Activated naive CD8-positive, alpha-beta T cell (primary cell): Measurements from ENCODE around the gene GMEB2.
"Not testable (repeated sequence)": the region's sequence is repeated elsewhere in the genome, so short reads cannot be mapped to it uniquely, and the experiment has no call there.

Source experiments
- H3K27ac Mint-ChIP-seq: one replicate; pipeline ENCODE4 v1.8.0; 2021; ENCODE audit warnings: mixed read lengths
- H3K27me3 Mint-ChIP-seq: one replicate; pipeline ENCODE4 v1.8.0; 2021; ENCODE audit warnings: mixed read lengths
- H3K36me3 Mint-ChIP-seq: one replicate; pipeline ENCODE4 v1.8.0; 2021; ENCODE audit warnings: mixed read lengths
- H3K4me1 Mint-ChIP-seq: one replicate; pipeline ENCODE4 v1.8.0; 2021; ENCODE audit warnings: low read depth, mixed read lengths
- H3K4me3 Mint-ChIP-seq: one replicate; pipeline ENCODE4 v1.8.0; 2021; ENCODE audit warnings: mild to moderate bottlenecking, mixed read lengths
- H3K9me3 Mint-ChIP-seq: one replicate; pipeline ENCODE4 v1.8.0; 2021; ENCODE audit warnings: low read depth, mixed read lengths

The GMEB2 gene, protein sequence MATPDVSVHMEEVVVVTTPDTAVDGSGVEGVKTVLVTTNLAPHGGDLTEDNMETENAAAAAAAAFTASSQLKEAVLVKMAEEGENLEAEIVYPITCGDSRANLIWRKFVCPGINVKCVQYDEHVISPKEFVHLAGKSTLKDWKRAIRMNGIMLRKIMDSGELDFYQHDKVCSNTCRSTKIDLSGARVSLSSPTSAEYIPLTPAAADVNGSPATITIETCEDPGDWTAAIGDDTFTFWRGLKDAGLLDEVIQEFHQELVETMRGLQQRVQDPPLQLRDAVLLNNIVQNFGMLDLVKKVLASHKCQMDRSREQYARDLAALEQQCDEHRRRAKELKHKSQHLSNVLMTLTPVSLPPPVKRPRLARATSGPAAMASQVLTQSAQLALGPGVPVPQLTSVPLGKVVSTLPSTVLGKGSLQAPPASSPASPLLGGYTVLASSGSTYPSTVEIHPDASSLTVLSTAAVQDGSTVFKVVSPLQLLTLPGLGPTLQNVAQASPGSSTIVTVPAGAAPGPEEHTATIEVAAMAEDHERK

DNA sequence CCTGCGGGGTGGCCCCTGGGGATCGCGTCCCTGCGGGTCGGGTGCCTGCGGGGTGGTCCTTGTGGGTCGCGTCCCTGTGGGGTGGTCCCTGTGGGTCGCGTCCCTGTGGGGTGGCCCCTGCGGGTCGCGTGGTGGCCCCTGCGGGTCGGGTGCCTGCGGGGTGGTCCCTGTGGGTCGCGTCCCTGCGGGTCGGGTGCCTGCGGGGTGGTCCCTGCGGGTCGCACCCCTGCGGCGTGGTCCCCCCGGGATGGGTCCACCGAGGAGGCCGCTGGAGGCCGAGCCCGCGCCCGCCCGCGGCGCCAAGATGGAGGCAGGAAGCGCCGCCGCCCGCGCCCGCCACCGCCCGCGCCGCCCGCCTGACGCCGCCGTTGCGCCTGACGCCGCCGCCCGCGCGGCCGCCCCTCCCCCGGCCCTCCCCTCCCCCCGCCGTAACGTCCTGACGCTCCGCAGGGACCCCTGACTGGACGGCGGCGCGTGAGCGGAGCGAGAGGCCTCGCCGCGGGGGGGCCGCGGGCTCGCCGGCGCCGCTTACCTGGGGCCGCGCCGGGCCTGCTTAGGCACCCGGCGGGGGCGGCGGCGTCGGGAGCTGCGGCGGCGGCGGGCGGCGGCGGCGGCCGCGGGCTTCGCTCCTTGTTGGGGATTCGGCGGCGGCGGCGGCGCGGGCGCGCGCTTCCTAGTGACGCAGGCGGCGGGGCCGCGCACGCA lies at the start of gene GMEB2:
Gene GMEB2 (minus strand): TSS at position 678 of the 705 bp plus-strand sequence. CDS start 7,704 bp downstream, outside the sequence.
- H3K27ac Mint-ChIP-seq, result peak within 1 kb of the TSS; percentile 99
- no peaks in the 10 kb centered on the region for H3K27me3 Mint-ChIP-seq
- H3K9me3 Mint-ChIP-seq, result no peaks in the 10 kb centered on the region
- peaks cover 41% of the 10 kb centered on the region for H3K4me1 Mint-ChIP-seq
- peak within 1 kb of the TSS; percentile 94 for H3K4me3 Mint-ChIP-seq
- peaks cover 7% of the 10 kb centered on the region for H3K36me3 Mint-ChIP-seq

DNA sequence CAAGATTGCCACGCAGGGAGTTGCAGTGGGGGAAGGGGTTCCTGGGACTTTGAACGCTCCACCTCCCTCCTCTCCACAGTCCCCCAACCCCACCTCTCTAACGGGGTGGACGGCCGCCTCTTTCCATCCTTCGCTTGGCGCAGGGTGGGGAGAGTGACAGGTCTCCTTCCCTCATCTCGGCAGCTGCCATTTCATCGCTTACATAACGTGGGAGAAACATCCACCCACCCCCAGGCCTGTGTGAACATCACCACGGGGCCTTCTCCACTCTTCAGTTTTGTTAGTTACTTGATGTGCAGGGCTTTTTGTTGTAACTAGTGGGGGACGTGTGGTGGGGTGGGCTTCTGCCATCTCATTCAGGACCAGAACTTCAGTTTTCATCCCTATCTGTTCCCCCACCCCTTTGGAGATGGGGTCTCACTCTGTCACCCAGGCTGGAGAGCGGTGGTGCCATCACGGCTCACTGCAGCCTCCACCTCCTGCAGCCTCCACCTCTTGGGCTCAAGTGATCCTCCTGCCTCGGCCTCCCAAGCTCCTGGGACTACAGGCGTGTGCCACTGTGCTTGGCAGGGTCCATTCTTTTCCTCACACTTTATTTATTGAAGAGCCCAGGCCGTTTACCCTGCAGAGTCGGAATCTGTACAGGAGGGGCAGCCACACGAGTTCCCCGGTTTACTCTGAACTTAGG lies 48.9 kb upstream of the GMEB2 start:
- H3K9me3 Mint-ChIP-seq, result no peaks in the 10 kb centered on the region

DNA sequence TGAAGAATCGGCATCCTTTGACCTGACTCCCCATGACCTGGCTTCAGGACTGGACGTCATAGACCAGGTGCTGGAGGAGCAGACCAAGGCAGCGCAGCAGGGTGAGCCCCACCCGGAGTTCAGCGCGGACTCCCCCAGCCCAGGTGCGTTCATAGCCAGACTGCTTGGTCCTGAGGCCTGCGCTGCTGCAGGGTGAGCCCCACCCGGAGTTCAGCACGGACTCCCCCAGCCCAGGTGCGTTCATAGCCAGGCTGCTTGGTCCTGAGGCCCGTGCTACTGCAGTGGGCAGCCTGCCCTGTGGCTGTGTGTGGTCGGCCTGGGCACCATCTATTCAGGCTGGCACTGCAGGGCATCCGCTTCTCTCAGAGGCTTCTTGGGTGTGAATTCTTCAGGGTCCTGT lies 47.0 kb upstream of the GMEB2 start:
- Mint-ChIP-seq H3K4me1 (no peaks in the 10 kb centered on the region), H3K4me3 (no peak overlapping the region), H3K27me3 (no peaks in the 10 kb centered on the region), H3K27ac (no peak overlapping the region), H3K9me3 (no peaks in the 10 kb centered on the region), H3K36me3 (no peaks in the 10 kb centered on the region)

More for the DNA sequence above, 48.9 kb upstream of the GMEB2 start:
- no peaks in the 10 kb centered on the region for H3K36me3 Mint-ChIP-seq
- H3K27me3 Mint-ChIP-seq, result no peaks in the 10 kb centered on the region
- H3K27ac Mint-ChIP-seq, result no peak overlapping the region
- H3K4me3 Mint-ChIP-seq, result no peak overlapping the region
- no peaks in the 10 kb centered on the region for H3K4me1 Mint-ChIP-seq

DNA sequence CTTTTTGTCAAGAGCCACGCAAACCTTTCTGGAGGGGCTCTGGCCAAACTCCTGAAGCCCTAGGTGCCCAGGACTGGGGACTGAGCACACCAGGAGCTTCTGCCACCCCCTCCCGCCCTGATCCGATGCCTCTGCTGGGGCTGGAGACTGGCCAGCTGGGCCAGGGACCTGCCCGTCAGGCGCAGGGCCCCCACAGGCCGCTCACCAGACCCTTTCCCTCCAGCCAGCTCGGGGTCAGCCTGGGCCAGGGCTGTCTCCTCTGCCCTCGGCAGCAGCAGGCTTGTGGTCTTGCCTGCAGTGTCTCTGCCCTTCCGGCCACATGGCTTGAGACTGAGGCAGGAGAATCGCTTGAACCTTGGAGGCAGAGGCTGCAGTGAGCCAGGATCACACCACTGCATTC lies 45.8 kb upstream of the GMEB2 start:
- Mint-ChIP-seq H3K4me1 (no peaks in the 10 kb centered on the region), H3K9me3 (no peaks in the 10 kb centered on the region), H3K36me3 (peaks cover 3% of the 10 kb centered on the region), H3K27ac (no peak overlapping the region), H3K4me3 (no peak overlapping the region), H3K27me3 (no peaks in the 10 kb centered on the region)

DNA sequence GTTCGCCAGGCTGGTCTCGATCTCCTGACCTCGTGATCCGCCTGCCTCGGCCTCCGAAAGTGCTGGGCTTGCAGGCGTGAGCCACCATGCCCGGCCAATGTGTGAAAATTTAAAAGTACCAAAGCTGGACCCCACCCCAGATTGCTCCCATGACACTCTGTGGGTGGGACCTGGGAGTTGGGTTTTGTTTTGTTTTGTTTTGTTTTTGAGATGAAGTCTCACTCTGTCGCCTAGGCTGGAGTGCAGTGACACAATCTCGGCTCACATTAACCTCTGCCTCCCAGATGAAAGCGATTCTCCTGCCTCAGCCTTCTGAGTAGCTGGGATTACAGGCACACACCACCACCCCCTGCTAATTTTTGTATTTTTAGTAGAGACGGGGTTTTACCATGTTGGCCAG lies 44.8 kb upstream of the GMEB2 start:
- H3K4me1 Mint-ChIP-seq, H3K9me3 Mint-ChIP-seq, H3K4me3 Mint-ChIP-seq, H3K27me3 Mint-ChIP-seq, H3K27ac Mint-ChIP-seq, H3K36me3 Mint-ChIP-seq: not testable (repeated sequence)

DNA sequence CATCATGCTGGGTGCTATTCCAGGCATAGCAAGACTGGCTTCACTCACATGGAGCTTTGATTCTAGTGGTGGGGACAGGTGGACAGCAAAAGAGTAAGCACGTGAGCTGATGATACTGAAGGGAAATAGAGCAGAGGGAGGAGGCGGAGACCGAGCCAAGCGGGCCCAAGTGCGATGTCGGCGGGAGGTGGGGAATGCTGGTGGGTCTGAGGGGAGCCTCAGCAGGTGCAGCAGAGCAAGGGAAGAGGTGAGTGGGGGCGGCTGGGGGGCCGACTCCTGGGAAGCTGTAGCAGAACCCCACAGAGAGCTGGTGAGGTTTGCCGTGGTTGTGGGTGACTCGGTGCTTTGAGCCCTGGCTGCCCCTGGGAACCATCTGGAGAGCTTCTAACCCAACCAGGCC lies 41.5 kb upstream of the GMEB2 start:
- H3K4me3 Mint-ChIP-seq, result no peak overlapping the region
- no peaks in the 10 kb centered on the region for H3K4me1 Mint-ChIP-seq
- no peaks in the 10 kb centered on the region for H3K27me3 Mint-ChIP-seq
- peaks cover 3% of the 10 kb centered on the region for H3K36me3 Mint-ChIP-seq
- no peak overlapping the region for H3K27ac Mint-ChIP-seq
- no peaks in the 10 kb centered on the region for H3K9me3 Mint-ChIP-seq

DNA sequence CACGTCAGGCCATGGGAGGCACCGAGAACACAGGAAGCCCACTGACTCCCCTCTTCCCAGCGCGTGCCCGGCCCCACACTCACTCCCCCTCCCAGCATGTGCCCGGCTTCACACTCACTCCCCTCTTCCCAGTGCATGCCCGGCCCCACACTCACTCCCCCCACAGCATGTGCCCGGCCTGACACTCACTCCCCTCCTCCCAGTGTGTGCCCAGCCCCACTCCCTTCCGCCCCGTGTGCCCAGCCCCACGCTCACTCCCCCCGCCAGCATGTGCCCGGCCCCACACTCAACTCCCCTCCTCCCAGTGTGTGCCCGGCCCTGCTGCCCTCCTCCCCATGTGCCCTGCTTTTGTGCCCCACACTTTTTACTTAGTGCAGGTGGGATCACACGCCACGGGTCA lies 41.0 kb upstream of the GMEB2 start:
- Mint-ChIP-seq H3K9me3 (no peaks in the 10 kb centered on the region), H3K4me1 (no peaks in the 10 kb centered on the region), H3K4me3 (no peak overlapping the region), H3K27me3 (no peaks in the 10 kb centered on the region), H3K36me3 (peaks cover 3% of the 10 kb centered on the region), H3K27ac (no peak overlapping the region)

DNA sequence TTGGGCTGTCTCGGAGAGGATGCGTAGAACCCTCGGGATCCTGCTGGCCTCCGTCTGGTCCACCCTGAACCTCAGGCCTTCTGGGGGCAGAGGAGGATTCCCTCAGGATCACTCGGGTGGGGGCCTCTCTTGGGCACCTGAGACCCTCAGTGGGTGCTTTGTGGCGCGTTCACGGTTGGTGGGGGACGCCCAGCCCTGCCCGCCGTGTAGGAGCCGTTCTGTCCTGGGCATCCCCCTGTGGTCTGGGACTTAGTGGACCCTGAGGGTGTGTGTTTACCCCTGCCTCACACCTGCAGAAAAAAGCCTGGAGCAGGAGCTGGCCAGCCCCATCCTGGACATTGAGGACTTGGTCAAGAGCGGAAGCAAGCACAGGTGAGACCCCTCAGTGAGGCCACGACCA lies 38.8 kb upstream of the GMEB2 start:
- Mint-ChIP-seq H3K27ac (no peak overlapping the region), H3K4me1 (no peaks in the 10 kb centered on the region), H3K9me3 (no peaks in the 10 kb centered on the region), H3K4me3 (no peak overlapping the region), H3K36me3 (peaks cover 3% of the 10 kb centered on the region), H3K27me3 (no peaks in the 10 kb centered on the region)

DNA sequence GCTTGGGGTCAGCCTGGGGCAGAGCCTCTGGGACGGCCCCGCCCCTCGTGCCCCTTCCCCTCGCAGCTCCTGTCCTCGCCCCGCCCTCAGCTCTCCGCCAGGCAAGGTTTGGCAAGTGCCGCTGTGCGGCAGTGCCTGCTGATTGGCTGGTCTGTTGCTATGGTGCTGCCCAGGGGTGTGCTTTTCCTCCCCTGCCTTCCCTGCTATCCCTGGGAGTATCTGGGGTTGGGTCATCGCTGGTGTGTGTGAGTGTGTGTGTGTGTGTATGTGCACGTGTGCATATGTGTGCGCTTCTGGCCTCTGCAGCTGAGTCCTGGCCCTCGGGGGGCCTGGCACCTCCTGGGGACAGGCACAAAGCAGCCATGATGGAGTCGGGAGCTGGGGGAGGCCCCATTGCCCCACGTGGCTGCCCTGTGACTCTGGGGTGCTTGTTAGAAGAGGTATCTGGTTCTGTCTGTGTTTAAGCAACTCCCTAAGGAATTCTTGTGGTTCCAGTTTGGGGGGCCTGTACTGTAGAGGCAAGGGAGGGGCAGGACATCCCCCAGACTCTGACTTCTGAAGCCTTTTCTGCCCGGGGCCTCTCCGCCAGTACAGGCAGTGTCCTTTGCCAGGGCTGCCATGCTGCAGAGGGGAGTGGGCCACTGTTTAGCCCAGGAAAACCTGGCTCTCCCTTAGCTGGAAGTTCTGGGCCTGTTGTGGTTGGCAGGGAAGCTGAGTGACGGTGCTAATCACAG lies 38.1 kb upstream of the GMEB2 start:
- Mint-ChIP-seq H3K27ac (no peak overlapping the region), H3K36me3 (peaks cover 3% of the 10 kb centered on the region)

DNA sequence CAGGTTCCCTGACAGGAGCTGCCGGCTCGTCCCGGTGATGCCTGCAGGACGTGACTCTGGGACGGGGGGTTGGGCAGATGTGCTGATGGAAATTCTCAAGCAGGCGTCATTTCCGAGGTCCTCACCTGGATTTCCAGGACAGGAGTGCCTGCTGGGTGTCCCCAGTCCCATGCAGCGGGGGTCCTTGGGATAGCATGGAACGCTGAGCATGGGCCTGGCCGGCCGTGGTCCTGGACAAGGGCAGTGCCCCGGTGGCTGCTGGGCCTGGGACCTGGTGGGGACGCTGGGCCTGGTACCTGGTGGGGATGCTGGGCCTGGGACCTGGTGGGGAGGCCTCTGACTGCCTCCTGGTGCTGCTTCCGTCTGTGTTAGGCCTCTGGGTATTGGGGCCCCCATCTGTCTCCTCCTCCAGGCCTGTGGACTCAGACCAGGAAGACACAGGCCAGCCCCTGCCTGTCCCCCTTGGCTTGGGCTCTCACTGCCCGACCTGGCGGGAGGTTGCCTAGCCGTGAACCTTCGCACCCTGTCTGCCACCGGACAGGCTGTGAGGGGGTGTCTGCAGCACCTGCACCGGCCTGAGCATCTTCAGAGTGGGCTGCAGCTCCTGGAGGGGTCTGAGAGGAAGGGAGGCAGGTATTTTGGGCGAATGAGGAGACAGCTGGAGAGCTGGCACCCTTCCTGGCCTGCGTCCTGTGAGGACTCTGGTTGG lies 37.4 kb upstream of the GMEB2 start:
- peaks cover 3% of the 10 kb centered on the region for H3K36me3 Mint-ChIP-seq
- no peak overlapping the region for H3K4me3 Mint-ChIP-seq
- peaks cover 7% of the 10 kb centered on the region for H3K4me1 Mint-ChIP-seq
- H3K27me3 Mint-ChIP-seq, result no peaks in the 10 kb centered on the region
- H3K9me3 Mint-ChIP-seq, result no peaks in the 10 kb centered on the region
- no peak overlapping the region for H3K27ac Mint-ChIP-seq

More for the DNA sequence above, 38.1 kb upstream of the GMEB2 start:
- Mint-ChIP-seq H3K4me3 (no peak overlapping the region), H3K4me1 (peaks cover under 1% of the 10 kb centered on the region), H3K27me3 (no peaks in the 10 kb centered on the region), H3K9me3 (no peaks in the 10 kb centered on the region)

DNA sequence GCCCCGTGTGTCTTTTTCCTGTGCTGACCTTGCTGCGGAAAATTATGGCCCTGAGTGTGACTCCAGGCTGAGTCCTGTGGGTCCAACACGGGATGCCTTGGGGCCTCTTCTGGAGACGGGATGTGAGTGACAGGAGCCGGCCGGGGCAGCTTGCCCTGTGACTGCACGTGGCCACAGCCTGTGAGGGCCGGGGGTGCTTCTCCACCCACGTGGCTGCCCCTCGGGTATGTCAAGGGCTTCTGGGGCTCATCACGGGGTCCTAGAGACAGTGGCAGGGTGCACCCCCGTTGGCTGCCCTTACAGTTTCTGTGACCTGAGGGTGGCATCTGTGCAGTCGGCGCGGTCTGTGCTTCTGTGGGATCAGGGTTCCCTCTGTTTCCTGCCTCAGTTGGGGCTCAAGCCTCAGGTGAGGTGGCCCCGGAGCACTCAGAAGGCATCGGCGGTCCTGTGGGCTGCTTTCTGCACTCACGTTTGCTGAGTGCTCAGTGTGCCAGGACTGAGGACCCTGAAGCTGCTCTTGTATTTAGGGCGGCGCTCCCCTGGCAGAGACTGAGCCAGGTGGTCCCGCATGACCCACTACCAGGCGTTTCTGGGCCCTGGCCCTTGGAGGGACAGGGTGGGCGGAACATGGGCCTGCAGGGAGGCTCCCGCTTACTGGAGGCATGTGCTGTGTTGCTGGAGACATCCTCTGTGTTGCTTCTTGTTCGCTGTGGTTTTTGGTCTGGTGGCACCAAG lies 36.6 kb upstream of the GMEB2 start:
- Mint-ChIP-seq H3K4me1 (peaks cover 9% of the 10 kb centered on the region), H3K9me3 (no peaks in the 10 kb centered on the region), H3K27me3 (no peaks in the 10 kb centered on the region), H3K36me3 (peaks cover 3% of the 10 kb centered on the region), H3K4me3 (no peak overlapping the region), H3K27ac (no peak overlapping the region)

DNA sequence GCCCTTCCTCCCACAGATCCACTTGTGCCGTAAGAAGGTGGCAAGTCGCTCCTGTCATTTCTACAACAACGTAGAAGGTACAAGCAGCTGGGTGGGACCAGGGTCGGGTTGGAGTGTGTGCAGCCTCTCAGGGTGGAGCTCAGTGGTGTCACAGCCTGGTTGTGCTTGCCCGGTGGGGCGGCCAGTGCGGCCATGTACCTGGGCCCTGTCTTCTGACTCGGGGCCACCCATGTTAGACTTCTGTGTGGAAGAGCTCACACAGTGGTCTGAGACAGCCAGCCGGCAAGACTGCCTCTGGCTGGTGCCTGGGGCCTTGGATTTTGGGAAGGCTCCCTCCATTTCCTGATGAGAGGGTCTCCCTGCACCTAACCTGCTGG lies 35.9 kb upstream of the GMEB2 start:
- Mint-ChIP-seq H3K9me3 (no peaks in the 10 kb centered on the region), H3K4me1 (peaks cover 12% of the 10 kb centered on the region), H3K4me3 (no peak overlapping the region), H3K36me3 (no peaks in the 10 kb centered on the region), H3K27ac (no peak overlapping the region), H3K27me3 (no peaks in the 10 kb centered on the region)

DNA sequence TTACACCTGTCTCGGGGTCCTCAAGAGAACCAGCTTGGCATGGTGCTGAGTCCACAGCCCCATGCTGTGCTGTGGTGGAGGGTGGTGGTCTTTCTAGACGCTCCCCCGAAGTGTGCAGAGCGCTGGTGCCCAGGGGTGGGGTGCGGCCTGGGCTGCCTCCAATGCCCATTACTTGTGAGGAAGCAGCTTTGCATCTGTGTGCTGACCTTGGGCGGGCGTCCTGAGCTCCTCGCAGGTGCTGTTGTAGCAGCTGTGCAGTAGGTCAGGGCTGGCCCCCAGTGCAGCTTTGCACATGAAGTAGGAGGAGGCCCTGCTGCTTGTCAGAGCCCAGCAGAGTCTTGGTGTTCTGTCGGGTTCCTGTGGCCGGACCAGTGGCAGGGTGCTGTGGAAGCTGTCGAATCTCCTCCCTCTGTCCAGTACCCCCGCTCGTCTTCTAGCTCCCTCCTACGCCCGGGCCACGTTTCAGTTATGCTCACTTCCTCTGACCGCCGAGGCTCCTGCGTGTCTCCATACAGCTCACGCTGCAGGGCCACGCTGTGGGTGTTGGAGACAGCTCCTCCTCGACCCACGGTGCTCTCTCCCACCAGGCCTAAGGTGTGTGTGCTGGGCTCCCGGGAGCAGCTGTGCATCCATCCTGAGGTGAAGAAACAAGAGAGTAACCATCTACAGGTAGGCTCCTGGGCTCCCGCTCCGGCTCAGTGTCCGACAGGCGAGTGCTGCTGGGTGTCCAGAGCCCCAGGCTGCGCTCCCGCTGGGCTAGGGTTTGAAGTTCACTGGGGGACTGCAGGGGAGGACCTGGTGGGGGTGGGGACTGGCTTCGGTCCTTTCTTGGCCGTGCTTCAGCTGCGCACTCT lies 35.3 kb upstream of the GMEB2 start:
- Mint-ChIP-seq H3K36me3 (no peaks in the 10 kb centered on the region), H3K4me3 (peak overlapping the region; percentile 38), H3K9me3 (no peaks in the 10 kb centered on the region), H3K27ac (no peak overlapping the region), H3K4me1 (peaks cover 12% of the 10 kb centered on the region), H3K27me3 (no peaks in the 10 kb centered on the region)
